HG03196 (cell line): ENCODE results near the gene ZNF579.
"Not testable (repeated sequence)": the region's sequence is repeated elsewhere in the genome, so short reads cannot be mapped to it uniquely, and the experiment has no call there.

Experiments
- ATAC-seq: cut with Tn5 transposase; IDR thresholded peaks from one replicate; pipeline ENCODE4 v1.9.1; 2021; ENCODE audit not compliant: unreplicated experiment

ZNF579 gene

DNA sequence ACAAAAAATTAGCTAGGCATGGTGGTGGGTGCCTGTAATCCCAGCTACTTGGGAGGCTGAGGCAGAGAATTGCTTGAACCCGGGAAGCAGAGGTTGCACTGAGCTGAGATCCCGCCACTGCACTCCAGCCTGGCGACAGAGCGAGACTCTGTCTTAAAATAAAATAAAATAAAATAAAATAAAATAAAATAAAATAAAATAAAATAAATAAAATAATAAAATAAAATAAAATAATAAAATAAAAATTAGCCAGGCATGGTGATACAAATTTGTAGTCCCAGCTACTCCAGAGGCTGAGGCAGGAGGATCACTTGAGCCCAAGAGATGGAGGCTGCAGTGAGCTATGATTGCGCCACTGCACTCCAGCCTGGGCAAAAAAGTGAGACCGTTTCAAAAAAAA, 6.7 kb downstream of the ZNF579 start:
- not testable (repeated sequence) for ATAC-seq

GRCh38 chr19:55569477-55569876, 11.2 kb downstream of the ZNF579 start:
- ATAC-seq = not testable (repeated sequence)

- no peak for ATAC-seq
These were observed 12.8 kb downstream of the ZNF579 start for GRCh38 chr19:55567708-55568328.

DNA sequence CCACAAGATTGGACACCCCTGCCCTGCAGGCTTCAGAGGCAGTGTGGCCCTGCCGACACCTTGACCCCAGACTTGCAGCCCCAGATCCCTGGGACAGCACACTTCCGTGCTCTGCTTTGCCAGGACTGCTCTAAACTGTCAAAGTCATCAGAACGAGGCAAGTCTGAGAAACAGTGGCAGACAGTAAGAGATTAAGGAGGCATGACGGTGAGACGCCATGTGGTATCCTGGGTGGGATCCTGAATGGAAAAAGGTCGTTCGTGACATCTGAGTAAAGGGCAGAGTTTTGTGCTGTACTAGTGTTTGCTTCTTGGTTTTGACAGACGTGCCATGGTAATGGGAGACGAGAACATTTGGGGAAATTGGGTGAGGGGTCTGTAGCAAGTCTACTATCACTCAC, 13.8 kb downstream of the ZNF579 start:
- ATAC-seq = no peak

GRCh38 chr19:55563261-55563690, 17.4 kb downstream of the ZNF579 start:
- no peak for ATAC-seq

GRCh38 chr19:55559684-55560083, 21.0 kb downstream of the ZNF579 start:
- no peak for ATAC-seq

- ATAC-seq = no peak
These were observed 25.9 kb downstream of the ZNF579 start for GRCh38 chr19:55554741-55555152.

- no peak for ATAC-seq
These were observed 26.3 kb downstream of the ZNF579 start for GRCh38 chr19:55554302-55554701.

- no peak for ATAC-seq
These were observed 27.1 kb downstream of the ZNF579 start for GRCh38 chr19:55553217-55554182.

DNA sequence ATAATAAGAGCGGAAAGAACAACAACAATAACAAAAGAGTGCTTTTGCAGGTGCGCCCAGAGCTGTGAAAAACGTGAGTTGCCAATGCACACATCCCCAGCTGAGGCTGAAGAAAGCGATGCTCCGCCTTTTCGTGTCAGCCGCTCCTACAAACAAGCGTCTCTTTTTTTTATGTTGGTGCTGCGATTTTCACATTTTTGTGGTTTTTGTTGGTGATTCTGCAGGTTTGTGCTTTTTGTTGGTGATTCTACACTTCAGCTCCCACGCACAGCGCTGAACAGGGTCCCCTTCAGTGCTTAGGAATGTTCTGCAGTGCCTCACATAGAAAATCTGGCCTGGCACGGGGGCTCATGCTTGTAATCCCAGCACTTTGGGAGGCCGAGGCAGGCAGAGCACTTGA, 28.0 kb downstream of the ZNF579 start:
- no peak for ATAC-seq

- ATAC-seq = no peak
These were observed 28.4 kb downstream of the ZNF579 start for GRCh38 chr19:55552206-55552605.

GRCh38 chr19:55550321-55550650, 30.4 kb downstream of the ZNF579 start:
- no peak for ATAC-seq

DNA sequence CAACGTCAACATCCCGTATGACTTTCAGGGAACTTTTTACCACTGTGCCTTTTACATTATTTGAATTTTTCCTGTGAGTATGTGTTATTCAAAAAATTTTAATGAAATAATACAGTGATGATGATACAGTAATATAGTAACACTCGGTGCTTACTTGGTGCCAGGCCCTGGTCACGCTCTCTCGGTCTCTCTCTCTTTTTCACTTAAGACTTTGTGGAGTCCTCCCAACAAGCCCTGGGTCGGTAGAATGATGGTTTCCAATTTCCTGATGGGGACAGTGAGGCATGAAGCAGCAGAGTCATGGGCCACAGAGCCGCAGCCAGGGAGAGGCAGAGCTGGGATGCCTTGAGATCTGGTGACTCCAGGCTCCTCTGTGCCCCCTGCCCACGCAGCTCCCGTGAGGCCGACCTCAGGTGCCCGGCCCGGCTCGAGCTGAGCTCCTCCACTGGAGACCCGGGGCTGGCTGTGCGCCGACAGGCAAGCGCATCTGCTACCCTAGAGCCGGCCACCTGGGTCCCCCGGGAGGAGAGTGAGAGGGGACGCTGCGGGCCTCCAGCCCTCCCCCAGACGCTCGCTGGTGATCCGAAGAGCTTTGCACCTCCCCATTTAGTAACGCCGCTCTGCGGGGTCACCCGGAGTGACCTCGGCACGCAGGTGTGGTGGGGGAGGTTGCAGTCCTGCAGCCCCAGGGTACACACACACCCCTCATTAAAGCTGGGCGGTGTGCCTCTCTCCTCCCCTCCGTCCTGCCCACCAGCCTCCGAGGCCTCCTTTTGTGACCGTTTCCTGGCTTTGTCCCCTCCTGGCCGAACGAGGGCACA, 30.9 kb downstream of the ZNF579 start:
- no peak for ATAC-seq

DNA sequence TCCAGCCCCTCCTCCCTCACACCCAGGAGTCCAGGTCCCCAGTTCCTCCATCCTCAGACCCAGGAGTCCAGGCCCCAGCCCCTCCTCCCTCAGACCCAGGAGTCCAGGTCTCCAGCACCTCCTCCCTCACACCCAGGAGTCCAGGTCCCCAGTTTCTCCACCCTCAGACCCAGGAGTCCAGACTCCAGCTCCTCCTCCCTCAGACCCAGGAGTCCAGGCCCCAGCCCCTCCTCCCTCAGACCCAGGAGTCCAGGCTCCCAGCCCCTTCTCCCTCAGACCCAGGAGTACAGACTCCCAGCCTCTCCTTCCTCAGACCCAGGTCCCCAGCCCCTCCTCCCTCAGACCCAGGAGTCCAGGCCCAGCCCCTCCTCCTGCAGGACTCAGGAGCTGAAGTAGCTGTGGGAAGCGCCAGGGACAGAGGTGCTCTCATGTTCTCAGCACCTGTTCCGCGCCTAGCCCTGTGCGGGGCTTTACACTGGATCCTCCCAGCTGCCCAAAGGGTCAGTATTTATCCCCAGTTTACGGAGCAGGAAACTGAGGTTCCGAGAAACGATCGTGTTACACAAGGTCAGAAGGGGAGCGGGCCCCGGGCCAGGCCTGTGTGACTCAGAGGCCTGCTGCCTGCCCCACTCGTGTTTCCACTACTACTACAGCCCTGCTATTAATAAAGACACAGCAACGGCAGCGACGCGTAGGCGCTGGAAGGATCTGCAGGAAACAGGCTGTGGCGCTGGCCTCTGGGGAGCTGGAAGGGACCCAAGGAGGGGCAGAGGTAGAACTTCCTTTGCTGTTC, 33.6 kb downstream of the ZNF579 start:
- ATAC-seq = no peak

GRCh38 chr19:55546011-55546410, 34.6 kb downstream of the ZNF579 start:
- no peak for ATAC-seq

- no peak for ATAC-seq
These were observed 35.2 kb downstream of the ZNF579 start, which contains the start of gene SBK3 for GRCh38 chr19:55545443-55545842. Gene SBK3 (minus strand): TSS chr19:55545543. CDS start chr19:55545543, 0 bp downstream.

DNA sequence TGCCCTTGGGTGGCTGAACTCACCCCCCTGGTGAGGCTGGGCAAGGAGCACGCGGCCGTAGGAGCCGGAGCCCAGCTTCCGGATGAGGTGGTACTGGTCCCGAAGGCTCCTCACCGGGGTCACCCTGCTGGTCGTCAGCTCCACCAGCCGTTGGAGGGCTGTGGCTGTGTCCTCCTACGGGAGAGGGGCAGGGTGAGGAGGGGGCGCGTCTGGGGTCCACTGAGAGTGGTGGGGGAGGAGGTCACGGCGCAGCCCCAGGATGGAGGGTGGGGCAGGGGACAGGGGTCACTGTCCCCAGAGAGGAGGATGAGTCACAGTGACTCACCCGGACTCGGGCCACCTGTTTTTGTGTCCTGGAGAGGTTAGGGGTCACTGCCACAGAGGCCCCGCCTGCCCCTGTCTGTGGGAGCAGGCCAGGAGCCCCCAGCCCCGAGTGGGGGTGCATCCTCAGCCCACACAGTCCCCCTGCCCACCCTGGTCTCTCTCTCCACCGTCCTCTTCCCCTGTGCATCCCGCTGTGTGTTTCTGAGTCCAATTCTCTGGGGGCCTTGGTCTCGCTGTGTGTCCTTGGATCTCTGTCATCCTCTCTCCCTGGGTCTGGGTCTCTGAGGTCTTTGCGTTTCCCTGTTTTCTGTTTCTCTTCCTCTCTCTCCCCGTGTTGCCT, 35.7 kb downstream of the ZNF579 start:
- ATAC-seq = no peak

DNA sequence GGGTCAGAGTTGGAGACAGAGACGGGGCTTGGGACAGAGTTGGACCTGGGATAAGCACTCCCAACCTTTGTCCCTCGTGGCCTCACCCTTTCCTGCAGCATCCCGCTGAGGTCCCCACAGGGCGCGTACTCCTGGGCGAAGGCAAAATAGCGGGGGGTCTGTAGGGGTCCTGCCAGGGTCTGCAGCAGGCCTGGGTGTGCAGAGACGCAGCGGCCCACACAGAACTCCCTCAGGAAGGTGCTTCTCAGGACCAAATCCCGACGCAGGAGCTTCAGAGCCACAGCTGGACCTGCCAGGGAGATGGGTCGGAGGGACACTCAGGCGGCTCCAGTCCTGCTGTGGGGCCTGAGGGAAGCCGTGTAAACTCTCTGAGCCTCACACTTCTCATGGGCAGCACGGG, 36.6 kb downstream of the ZNF579 start:
- ATAC-seq = no peak

- ATAC-seq = no peak
These were observed 37.1 kb downstream of the ZNF579 start for GRCh38 chr19:55543567-55543966.

GRCh38 chr19:55542292-55542855, 38.3 kb downstream of the ZNF579 start:
- ATAC-seq = no peak
